IPS-18a (cell line): Measurements from ENCODE around the gene HOXD11.

Experiments
- H3K27ac ChIP-seq: one replicate; pipeline ENCODE4 v1.5.1; 2013; ENCODE audit warnings: low read length
- H3K27me3 ChIP-seq: one replicate; pipeline ENCODE4 v1.6.1; 2013; ENCODE audit warnings: mild to moderate bottlenecking, low read length; ENCODE audit not compliant: control insufficient read depth, insufficient read depth
- H3K36me3 ChIP-seq: one replicate; pipeline ENCODE4 v1.6.1; 2013; ENCODE audit warnings: low read depth, low read length; ENCODE audit not compliant: control insufficient read depth
- H3K4me1 ChIP-seq: one replicate; pipeline ENCODE4 v1.6.1; 2013; ENCODE audit warnings: low read depth, low read length; ENCODE audit not compliant: control insufficient read depth
- H3K4me3 ChIP-seq: one replicate; pipeline ENCODE4 v1.5.1; 2013; ENCODE audit warnings: low read length
- H3K9ac ChIP-seq: one replicate; pipeline ENCODE4 v1.6.1; 2013; ENCODE audit warnings: mild to moderate bottlenecking, low read length, moderate library complexity
- H3K9me3 ChIP-seq: one replicate; pipeline ENCODE4 v1.6.1; 2013; ENCODE audit warnings: low read depth, low read length; ENCODE audit not compliant: control insufficient read depth

The HOXD11 gene

DNA sequence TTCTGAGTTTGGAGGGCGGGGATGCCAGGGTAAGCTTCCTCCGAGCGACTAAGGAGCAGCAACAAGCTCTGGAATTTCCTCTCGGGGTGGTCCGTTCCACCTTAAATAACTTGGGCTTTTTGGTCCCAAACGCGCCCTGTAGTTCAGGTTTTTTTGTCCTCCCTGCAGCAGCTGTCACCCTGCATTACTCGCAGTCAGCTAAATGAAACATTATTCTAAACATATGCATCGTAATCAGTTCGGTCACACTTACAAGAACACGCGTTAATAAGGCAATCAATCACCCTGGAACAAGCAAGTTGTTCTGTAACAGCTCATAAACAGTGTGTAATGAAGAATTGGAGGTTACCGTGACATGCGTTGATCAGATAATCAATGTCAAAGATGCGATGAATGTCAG, 31.6 kb upstream of the HOXD11 start:
- Histone ChIP-seq H3K4me1 (peaks cover 10% of the 10 kb centered on the region), H3K9ac (no peak overlapping the region), H3K9me3 (no peaks in the 10 kb centered on the region), H3K36me3 (no peaks in the 10 kb centered on the region), H3K27me3 (peaks cover 99% of the 10 kb centered on the region), H3K27ac (no peak overlapping the region), H3K4me3 (no peak overlapping the region)

- Histone ChIP-seq H3K27me3 (peaks cover 99% of the 10 kb centered on the region), H3K9me3 (no peaks in the 10 kb centered on the region), H3K36me3 (no peaks in the 10 kb centered on the region), H3K27ac (no peak overlapping the region), H3K4me1 (peaks cover 10% of the 10 kb centered on the region), H3K9ac (no peak overlapping the region), H3K4me3 (no peak overlapping the region)
Observed at GRCh38 chr2:176076063-176076462, 31.0 kb upstream of the HOXD11 start.

- Histone ChIP-seq H3K27ac (no peak overlapping the region), H3K9me3 (no peaks in the 10 kb centered on the region), H3K9ac (no peak overlapping the region), H3K36me3 (no peaks in the 10 kb centered on the region), H3K4me3 (no peak overlapping the region), H3K27me3 (peaks cover 99% of the 10 kb centered on the region), H3K4me1 (peaks cover 10% of the 10 kb centered on the region)
Observed at GRCh38 chr2:176076796-176077195, 30.3 kb upstream of the HOXD11 start.

DNA sequence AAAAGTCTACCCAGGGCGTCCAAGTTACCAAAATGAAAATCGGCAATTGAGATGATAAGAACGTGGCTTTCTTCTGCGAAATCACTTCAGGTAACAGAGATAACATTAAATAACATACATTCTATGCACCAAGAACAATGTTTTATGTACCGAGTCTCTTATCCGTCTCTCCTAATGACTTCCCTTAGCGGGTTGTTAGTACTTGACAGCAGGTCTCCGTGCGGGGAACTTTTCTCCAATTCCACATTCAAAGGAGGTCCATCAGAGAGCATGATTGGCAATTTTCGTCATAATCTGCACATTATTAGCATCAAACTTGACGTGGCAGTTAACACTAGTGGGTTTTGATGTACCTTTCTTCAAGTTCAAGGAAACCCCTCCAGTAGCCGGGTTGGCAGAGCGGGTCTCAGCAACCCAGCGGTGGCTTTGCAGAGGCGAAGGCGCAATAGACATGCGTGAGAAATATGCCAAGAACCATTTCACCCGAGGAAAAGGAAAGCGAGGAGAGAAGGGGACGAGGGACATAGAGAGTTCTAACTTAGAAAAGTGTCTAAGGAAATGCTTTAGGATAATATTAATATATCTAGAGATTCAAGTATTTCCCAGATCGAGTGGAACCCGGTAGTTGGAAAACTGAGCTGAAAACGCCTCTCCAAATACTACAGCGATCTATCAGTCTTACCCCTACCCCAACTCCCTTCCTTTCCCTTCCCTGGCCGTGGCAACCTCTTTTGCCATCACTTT, 28.4 kb upstream of the HOXD11 start:
- H3K36me3 ChIP-seq, result no peaks in the 10 kb centered on the region
- peaks cover 10% of the 10 kb centered on the region for H3K4me1 ChIP-seq
- H3K9ac ChIP-seq, result no peak overlapping the region
- peak overlapping the region; percentile 36 for H3K4me3 ChIP-seq
- H3K9me3 ChIP-seq, result no peaks in the 10 kb centered on the region
- peaks cover 99% of the 10 kb centered on the region for H3K27me3 ChIP-seq
- H3K27ac ChIP-seq, result no peak overlapping the region

DNA sequence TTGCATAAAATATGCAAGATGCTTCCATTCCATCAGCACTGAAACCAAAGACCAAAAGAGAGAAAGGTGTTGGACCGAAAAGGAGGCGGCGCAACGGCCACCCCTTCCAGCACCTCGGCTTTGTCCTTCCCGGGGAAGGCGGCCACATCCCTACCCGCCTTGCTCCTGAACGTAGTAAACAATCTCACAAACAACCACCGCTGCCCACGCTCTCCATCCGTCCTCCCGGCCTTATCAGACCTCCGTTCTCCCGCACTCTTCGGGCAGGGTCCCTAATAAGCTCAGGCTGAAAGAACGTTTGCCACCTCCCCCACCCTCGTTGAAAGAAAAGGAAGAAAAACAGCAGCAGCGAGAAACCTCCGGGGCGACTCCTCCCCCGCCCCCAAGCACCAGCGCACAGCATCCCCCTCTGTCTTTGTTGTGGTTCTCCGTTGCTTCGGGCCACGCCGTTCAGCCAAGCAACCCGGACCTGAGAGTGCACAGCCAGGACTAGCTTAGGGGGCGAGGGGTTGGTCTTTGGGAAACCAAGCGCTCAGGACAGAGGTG, 27.7 kb upstream of the HOXD11 start:
- H3K27me3 ChIP-seq, result peaks cover 99% of the 10 kb centered on the region
- H3K4me3 ChIP-seq, result peak overlapping the region; percentile 36
- no peaks in the 10 kb centered on the region for H3K9me3 ChIP-seq
- no peak overlapping the region for H3K9ac ChIP-seq
- peaks cover 10% of the 10 kb centered on the region for H3K4me1 ChIP-seq
- H3K36me3 ChIP-seq, result no peaks in the 10 kb centered on the region
- no peak overlapping the region for H3K27ac ChIP-seq

GRCh38 chr2:176079831-176080539, 27.1 kb upstream of the HOXD11 start:
- peaks cover 10% of the 10 kb centered on the region for H3K4me1 ChIP-seq
- no peak overlapping the region for H3K9ac ChIP-seq
- no peak overlapping the region for H3K27ac ChIP-seq
- H3K27me3 ChIP-seq, result peaks cover 99% of the 10 kb centered on the region
- no peaks in the 10 kb centered on the region for H3K36me3 ChIP-seq
- H3K9me3 ChIP-seq, result no peaks in the 10 kb centered on the region
- H3K4me3 ChIP-seq, result peak overlapping the region; percentile 36

DNA sequence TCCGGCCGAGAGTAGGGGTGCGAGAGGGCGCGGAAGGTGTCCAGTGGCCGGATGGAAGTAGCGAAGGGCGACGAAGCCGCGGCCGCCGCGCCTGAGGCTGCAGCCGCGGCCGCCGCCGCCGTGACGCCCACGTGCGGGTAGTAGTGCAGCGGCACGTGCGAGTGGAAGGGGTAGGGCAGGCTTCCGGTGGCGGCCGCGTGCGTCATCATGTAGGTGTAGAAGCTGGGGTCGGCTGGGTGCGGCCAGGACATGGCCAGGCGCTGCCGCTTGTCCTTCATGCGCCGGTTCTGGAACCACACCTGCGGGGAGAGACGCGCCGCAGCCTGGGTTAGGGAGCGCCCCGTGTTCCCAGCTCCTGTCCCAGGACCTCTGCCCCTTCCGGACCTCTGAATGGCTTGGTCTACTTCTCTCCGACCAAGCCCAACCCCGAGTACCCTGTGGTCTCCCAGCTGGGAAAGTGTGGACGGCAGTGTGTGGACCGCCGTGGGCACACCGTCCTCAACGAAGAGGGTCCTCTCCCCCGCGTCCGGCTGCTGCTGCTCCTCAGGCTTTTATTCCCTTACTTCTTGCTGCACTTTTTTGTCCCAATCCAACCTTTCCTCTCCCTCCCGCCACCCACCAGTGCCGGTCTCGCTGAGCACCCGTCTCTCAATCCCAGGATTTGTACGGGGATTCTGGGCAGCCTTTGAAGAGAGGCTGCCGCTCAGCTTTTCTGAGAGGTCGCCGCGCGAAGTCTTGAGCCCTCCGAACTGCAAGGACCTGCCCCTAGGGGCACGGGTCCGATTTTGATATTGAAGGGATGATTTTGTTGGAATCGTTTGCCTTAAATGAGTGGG, 26.3 kb upstream of the HOXD11 start:
- Histone ChIP-seq H3K9ac (no peak overlapping the region), H3K27me3 (peaks cover 99% of the 10 kb centered on the region), H3K9me3 (no peaks in the 10 kb centered on the region), H3K4me1 (peaks cover 10% of the 10 kb centered on the region), H3K4me3 (no peak overlapping the region), H3K27ac (no peak overlapping the region), H3K36me3 (no peaks in the 10 kb centered on the region)

GRCh38 chr2:176081376-176081836, 25.7 kb upstream of the HOXD11 start:
- no peaks in the 10 kb centered on the region for H3K36me3 ChIP-seq
- peaks cover 10% of the 10 kb centered on the region for H3K4me1 ChIP-seq
- peaks cover 99% of the 10 kb centered on the region for H3K27me3 ChIP-seq
- no peak overlapping the region for H3K27ac ChIP-seq
- no peak overlapping the region for H3K9ac ChIP-seq
- no peak overlapping the region for H3K4me3 ChIP-seq
- no peaks in the 10 kb centered on the region for H3K9me3 ChIP-seq

- no peak overlapping the region for H3K9ac ChIP-seq
- peaks cover 99% of the 10 kb centered on the region for H3K27me3 ChIP-seq
- H3K27ac ChIP-seq, result no peak overlapping the region
- H3K9me3 ChIP-seq, result no peaks in the 10 kb centered on the region
- peaks cover 10% of the 10 kb centered on the region for H3K4me1 ChIP-seq
- no peak overlapping the region for H3K4me3 ChIP-seq
- H3K36me3 ChIP-seq, result no peaks in the 10 kb centered on the region
Observed at GRCh38 chr2:176081837-176082524, 25.1 kb upstream of the HOXD11 start.

- Histone ChIP-seq H3K9me3 (no peaks in the 10 kb centered on the region), H3K36me3 (no peaks in the 10 kb centered on the region), H3K27ac (no peak overlapping the region), H3K4me3 (no peak overlapping the region), H3K4me1 (peaks cover 10% of the 10 kb centered on the region), H3K27me3 (peaks cover 99% of the 10 kb centered on the region), H3K9ac (no peak overlapping the region)
Observed at GRCh38 chr2:176082525-176082823, 24.6 kb upstream of the HOXD11 start.
